GM19043 (cell line): ENCODE data around the gene ZNF184.

Experiments
- ATAC-seq: cut with Tn5 transposase; IDR thresholded peaks from one replicate; pipeline ENCODE4 v1.9.1; 2021; ENCODE audit warnings: low read depth; ENCODE audit not compliant: unreplicated experiment

The ZNF184 gene

GRCh38 chr6:27479319-27480182 lies 6.6 kb upstream of the ZNF184 start:
- peak; percentile 52 for ATAC-seq

- peak; percentile 59 for ATAC-seq
Measured at GRCh38 chr6:27478706-27479318, 5.9 kb upstream of the ZNF184 start.

GRCh38 chr6:27478141-27478705 lies 5.3 kb upstream of the ZNF184 start:
- ATAC-seq = peak; percentile 6

- no peak for ATAC-seq
Measured at GRCh38 chr6:27477318-27478013, 4.6 kb upstream of the ZNF184 start.

- no peak for ATAC-seq
Measured at GRCh38 chr6:27476090-27476489, 3.2 kb upstream of the ZNF184 start.

- ATAC-seq = no peak
Measured at GRCh38 chr6:27474672-27475071, 1.8 kb upstream of the ZNF184 start.

- ATAC-seq = no peak
Measured at GRCh38 chr6:27474172-27474465, 1.2 kb upstream of the ZNF184 start.

- ATAC-seq = peak; percentile 40
Measured at GRCh38 chr6:27472182-27472616, 706 bp downstream of the ZNF184 start.

- ATAC-seq = no peak
Measured at GRCh38 chr6:27471365-27472115, 1.4 kb downstream of the ZNF184 start.

- ATAC-seq = no peak
Measured at GRCh38 chr6:27470023-27470422, 2.9 kb downstream of the ZNF184 start.

GRCh38 chr6:27468334-27468733 lies 4.6 kb downstream of the ZNF184 start:
- ATAC-seq = no peak

GRCh38 chr6:27452496-27452897 lies 20.4 kb downstream of the ZNF184 start:
- ATAC-seq = no peak

- no peak for ATAC-seq
Measured at GRCh38 chr6:27451660-27452390, 21.1 kb downstream of the ZNF184 start.

GRCh38 chr6:27448456-27448855 lies 24.4 kb downstream of the ZNF184 start:
- no peak for ATAC-seq

- ATAC-seq = no peak
Measured at GRCh38 chr6:27442932-27443331, 30.0 kb downstream of the ZNF184 start.

GRCh38 chr6:27441001-27441400 lies 31.9 kb downstream of the ZNF184 start:
- no peak for ATAC-seq

- ATAC-seq = no peak
Measured at GRCh38 chr6:27439371-27439770, 33.5 kb downstream of the ZNF184 start.

GRCh38 chr6:27433714-27434113 lies 39.2 kb downstream of the ZNF184 start:
- no peak for ATAC-seq

- ATAC-seq = no peak
Measured at GRCh38 chr6:27428966-27429365, 43.9 kb downstream of the ZNF184 start.

- no peak for ATAC-seq
Measured at GRCh38 chr6:27428502-27428901, 44.4 kb downstream of the ZNF184 start.
